ENCODE data around the gene HECTD4.
A peak's percentile ranks its signal among the peaks of the same experiment; 100 is the strongest.

HECTD4 gene

GRCh38 chr12:112183141-112184021 is 198.8 kb downstream of the HECTD4 start:
- Histone ChIP-seq H3K9me3 (ENCODE audit: control insufficient read depth, low read length) (no peaks in the 10 kb centered on the region), H3K4me1 (ENCODE audit: control insufficient read depth, insufficient read depth, low read length) (peaks cover 14% of the 10 kb centered on the region), H3K27me3 (replicated peaks; ENCODE audit: control insufficient read depth, insufficient read depth, low read length) (no peaks in the 10 kb centered on the region), H3K4me3 (ENCODE audit: low read length) (no peak overlapping the region), H3K9ac (ENCODE audit: low read length) (peak overlapping the region; percentile 0), H3K36me3 (ENCODE audit: control insufficient read depth, insufficient read depth, low read length, severe bottlenecking) (peaks cover 44% of the 10 kb centered on the region)
- DNase-seq (ENCODE audit: low read depth), result peak; percentile 7

DNA sequence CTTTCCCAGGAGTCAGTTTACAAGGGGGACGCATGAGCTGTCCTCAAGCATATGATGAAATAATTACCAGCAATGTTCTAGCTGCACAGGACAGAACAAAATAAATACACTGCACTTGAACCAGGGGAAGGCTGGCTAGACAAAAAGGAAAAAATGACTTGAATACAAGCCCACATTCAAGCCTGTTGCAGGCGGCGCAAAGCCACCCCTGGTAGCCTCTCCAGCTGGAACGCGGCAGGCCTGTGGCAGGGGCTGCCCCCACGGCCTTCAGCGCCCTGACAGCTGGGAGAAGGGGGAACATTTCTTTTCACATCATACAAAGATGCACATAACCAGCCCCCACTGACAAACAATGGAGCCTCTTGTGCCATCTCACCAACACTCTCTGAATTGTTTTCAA is 199.7 kb downstream of the HECTD4 start:
- Histone ChIP-seq H3K9ac (ENCODE audit: low read length) (no peak overlapping the region), H3K36me3 (ENCODE audit: control insufficient read depth, insufficient read depth, low read length, severe bottlenecking) (peaks cover 46% of the 10 kb centered on the region), H3K4me3 (ENCODE audit: low read length) (no peak overlapping the region), H3K9me3 (ENCODE audit: control insufficient read depth, low read length) (no peaks in the 10 kb centered on the region), H3K4me1 (ENCODE audit: control insufficient read depth, insufficient read depth, low read length) (peaks cover 14% of the 10 kb centered on the region), H3K27me3 (replicated peaks; ENCODE audit: control insufficient read depth, insufficient read depth, low read length) (no peaks in the 10 kb centered on the region)
- no peak for DNase-seq (ENCODE audit: low read depth)

GRCh38 chr12:112180422-112180821 is 201.8 kb downstream of the HECTD4 start:
- Histone ChIP-seq H3K9ac (ENCODE audit: low read length) (no peak overlapping the region), H3K9me3 (ENCODE audit: control insufficient read depth, low read length) (no peaks in the 10 kb centered on the region), H3K36me3 (ENCODE audit: control insufficient read depth, insufficient read depth, low read length, severe bottlenecking) (peaks cover 60% of the 10 kb centered on the region), H3K27me3 (replicated peaks; ENCODE audit: control insufficient read depth, insufficient read depth, low read length) (no peaks in the 10 kb centered on the region), H3K4me3 (ENCODE audit: low read length) (no peak overlapping the region), H3K4me1 (ENCODE audit: control insufficient read depth, insufficient read depth, low read length) (peaks cover 16% of the 10 kb centered on the region)
- no peak for DNase-seq (ENCODE audit: low read depth)

DNA sequence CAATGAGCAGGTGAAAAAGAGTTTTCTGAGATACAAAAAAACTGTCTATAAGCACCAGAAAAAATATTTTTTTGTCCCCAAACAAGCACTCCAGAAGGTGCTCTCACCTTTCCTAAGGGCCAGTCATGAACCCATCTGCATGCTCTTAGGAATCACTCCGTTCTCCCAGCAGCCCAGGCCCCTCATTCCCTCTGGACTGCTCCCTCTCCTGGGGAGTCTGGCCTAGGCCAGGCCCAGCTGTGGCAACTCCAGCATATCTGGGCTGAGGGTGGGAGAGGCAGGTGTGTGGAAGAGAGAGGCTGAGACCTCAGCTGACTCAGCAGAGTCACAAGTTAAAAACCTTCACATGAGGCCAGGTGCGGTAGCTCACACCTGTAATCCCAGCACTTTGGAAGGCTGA is 202.3 kb downstream of the HECTD4 start:
- Histone ChIP-seq H3K9ac (ENCODE audit: low read length) (no peak overlapping the region), H3K4me3 (ENCODE audit: low read length) (no peak overlapping the region), H3K4me1 (ENCODE audit: control insufficient read depth, insufficient read depth, low read length) (peaks cover 19% of the 10 kb centered on the region), H3K9me3 (ENCODE audit: control insufficient read depth, low read length) (no peaks in the 10 kb centered on the region), H3K27me3 (replicated peaks; ENCODE audit: control insufficient read depth, insufficient read depth, low read length) (no peaks in the 10 kb centered on the region), H3K36me3 (ENCODE audit: control insufficient read depth, insufficient read depth, low read length, severe bottlenecking) (peaks cover 64% of the 10 kb centered on the region)
- no peak for DNase-seq (ENCODE audit: low read depth)

DNA sequence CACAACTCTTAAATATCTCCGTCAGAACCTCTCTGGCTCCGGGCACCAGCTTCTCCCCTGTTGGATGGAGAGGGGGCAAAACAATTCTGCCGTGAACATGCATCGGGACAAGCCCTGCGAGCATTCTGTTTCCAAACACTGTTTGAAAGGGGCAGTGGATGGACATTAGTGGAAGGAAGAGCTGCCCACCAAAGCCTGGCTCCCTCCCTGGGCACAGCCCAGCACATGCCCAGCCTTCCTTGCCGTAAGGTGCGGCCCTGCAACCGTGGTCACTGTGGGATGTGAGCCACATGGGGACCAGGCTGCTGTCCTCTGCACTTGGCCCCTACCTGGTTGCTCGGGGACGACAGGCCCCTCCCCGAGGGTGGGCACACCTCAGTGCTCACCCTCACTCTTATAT is 202.9 kb downstream of the HECTD4 start:
- H3K4me1 ChIP-seq (ENCODE audit: control insufficient read depth, insufficient read depth, low read length), result peaks cover 19% of the 10 kb centered on the region
- H3K27me3 ChIP-seq (replicated peaks; ENCODE audit: control insufficient read depth, insufficient read depth, low read length), result no peaks in the 10 kb centered on the region
- no peak for DNase-seq (ENCODE audit: low read depth)
- no peak overlapping the region for H3K4me3 ChIP-seq (ENCODE audit: low read length)
- H3K36me3 ChIP-seq (ENCODE audit: control insufficient read depth, insufficient read depth, low read length, severe bottlenecking), result peaks cover 61% of the 10 kb centered on the region
- no peak overlapping the region for H3K9ac ChIP-seq (ENCODE audit: low read length)
- no peaks in the 10 kb centered on the region for H3K9me3 ChIP-seq (ENCODE audit: control insufficient read depth, low read length)

GRCh38 chr12:112178796-112179195 is 203.4 kb downstream of the HECTD4 start:
- Histone ChIP-seq H3K9me3 (ENCODE audit: control insufficient read depth, low read length) (no peaks in the 10 kb centered on the region), H3K4me3 (ENCODE audit: low read length) (no peak overlapping the region), H3K4me1 (ENCODE audit: control insufficient read depth, insufficient read depth, low read length) (peaks cover 19% of the 10 kb centered on the region), H3K36me3 (ENCODE audit: control insufficient read depth, insufficient read depth, low read length, severe bottlenecking) (peaks cover 56% of the 10 kb centered on the region), H3K9ac (ENCODE audit: low read length) (no peak overlapping the region), H3K27me3 (replicated peaks; ENCODE audit: control insufficient read depth, insufficient read depth, low read length) (no peaks in the 10 kb centered on the region)
- DNase-seq (ENCODE audit: low read depth), result no peak

DNA sequence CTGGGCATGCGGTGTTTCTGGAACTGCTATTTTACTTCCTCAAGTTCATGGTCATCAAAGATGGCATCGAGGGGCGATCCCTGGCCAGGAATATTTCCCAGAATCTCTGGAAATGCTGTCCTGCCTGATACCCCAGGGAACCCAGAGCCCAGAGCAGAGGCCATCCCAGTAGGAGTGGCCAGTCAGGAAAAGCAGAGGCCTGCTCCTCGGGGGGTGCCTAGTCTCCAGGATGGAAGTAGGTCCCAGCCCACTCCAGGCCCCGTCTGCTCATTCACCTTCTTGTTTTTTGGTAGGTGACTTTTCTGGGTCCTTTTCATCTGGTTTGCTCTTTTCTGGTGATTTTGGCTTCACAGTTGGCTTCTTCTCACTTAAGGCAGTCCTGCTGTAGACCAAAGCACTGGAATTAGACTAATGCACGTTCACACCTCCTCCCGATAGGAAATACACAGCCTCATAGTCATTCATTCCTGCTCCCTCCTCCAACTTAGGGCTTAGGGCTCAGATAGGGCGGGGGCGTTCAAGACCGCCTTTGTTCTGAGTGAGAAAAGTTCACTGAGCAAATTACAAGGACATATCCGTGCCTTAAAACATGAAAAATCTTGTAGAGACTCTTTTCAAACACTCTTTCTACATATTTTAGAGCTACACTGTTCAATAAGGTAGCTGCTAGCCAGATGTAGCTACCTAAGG is 205.8 kb downstream of the HECTD4 start:
- Histone ChIP-seq H3K27me3 (replicated peaks; ENCODE audit: control insufficient read depth, insufficient read depth, low read length) (no peaks in the 10 kb centered on the region), H3K9me3 (ENCODE audit: control insufficient read depth, low read length) (no peaks in the 10 kb centered on the region), H3K4me3 (ENCODE audit: low read length) (no peak overlapping the region), H3K4me1 (ENCODE audit: control insufficient read depth, insufficient read depth, low read length) (peaks cover 8% of the 10 kb centered on the region), H3K36me3 (ENCODE audit: control insufficient read depth, insufficient read depth, low read length, severe bottlenecking) (peaks cover 60% of the 10 kb centered on the region), H3K9ac (ENCODE audit: low read length) (no peak overlapping the region)
- DNase-seq (ENCODE audit: low read depth), result no peak

DNA sequence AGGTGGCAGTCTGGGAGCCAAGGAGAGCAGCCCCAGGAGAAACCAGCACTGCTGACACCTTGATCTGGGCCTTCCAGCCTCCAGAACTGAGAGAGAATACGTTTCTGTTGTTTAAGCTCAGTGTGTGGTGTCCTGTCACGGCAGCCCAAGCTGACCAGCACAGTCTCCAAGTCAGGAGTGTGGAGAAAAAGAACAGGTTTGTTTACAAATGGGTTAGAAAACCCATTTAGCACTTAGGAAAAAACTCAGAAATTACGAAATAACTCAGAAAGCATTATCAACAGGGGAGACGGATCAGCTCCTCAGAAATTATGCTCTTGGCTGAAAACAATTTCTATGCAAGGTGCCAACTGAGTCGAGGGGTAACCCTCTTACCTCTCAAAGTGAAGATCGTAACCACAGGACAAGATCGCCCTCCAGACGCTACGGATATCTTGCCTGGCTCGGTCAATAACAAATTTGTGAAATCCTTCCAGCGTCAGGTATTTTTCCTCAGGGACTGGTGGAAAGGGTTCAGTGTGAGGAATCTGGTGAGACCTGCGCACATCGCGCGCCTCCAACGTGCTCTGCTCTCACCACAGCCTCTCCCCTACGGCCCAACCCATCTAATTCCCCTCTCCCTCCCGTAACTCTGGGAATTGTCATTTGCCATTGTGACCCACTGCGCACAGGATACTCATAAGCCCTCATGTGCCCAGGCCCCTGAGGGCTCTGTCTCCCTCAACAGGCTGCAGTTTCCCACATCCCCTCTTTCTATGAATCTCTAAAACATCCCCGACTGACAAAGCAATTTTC is 206.7 kb downstream of the HECTD4 start:
- no peaks in the 10 kb centered on the region for H3K27me3 ChIP-seq (replicated peaks; ENCODE audit: control insufficient read depth, insufficient read depth, low read length)
- no peak overlapping the region for H3K9ac ChIP-seq (ENCODE audit: low read length)
- no peak overlapping the region for H3K4me3 ChIP-seq (ENCODE audit: low read length)
- no peaks in the 10 kb centered on the region for H3K9me3 ChIP-seq (ENCODE audit: control insufficient read depth, low read length)
- peaks cover 61% of the 10 kb centered on the region for H3K36me3 ChIP-seq (ENCODE audit: control insufficient read depth, insufficient read depth, low read length, severe bottlenecking)
- DNase-seq (ENCODE audit: low read depth), result no peak
- peaks cover 12% of the 10 kb centered on the region for H3K4me1 ChIP-seq (ENCODE audit: control insufficient read depth, insufficient read depth, low read length)

DNA sequence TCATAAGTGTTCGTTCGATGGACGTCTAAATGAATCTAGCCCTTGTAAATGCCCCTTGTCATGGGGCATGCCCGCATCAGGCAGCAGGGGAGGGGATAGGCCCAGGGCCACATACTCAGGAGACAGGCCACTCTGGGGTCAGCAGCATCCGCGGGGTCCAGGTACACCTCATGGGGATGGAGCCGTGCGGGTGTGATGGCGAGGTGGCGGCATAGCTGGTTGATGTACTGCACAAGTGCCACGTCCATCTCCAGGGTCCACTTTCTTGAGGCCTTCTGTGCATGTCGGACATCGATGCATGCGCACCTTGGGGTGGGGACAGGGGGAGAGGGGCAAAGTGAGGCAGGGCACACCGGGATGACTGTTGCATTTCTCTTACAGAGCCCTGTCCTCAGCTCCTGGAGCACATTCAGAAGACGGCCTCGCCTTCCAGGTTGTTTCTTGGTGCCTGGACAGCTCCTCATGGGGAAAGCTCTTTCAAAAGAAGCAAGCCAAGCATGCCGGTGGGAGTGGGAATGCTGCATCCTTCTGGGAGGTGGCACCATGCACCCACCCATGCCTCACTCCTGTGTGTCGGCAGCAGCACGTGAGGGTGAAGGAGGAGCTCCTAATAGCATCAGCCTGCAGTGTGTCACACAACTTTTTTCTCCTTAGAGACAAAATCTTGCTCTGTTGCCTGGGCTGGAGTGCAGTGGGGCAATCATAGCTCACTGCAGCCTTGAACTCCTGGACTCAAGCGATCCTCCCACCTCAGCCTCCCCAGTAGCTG is 209.5 kb downstream of the HECTD4 start:
- Histone ChIP-seq H3K36me3 (ENCODE audit: control insufficient read depth, insufficient read depth, low read length, severe bottlenecking) (peaks cover 41% of the 10 kb centered on the region), H3K27me3 (replicated peaks; ENCODE audit: control insufficient read depth, insufficient read depth, low read length) (no peaks in the 10 kb centered on the region), H3K9ac (ENCODE audit: low read length) (no peak overlapping the region), H3K9me3 (ENCODE audit: control insufficient read depth, low read length) (no peaks in the 10 kb centered on the region), H3K4me1 (ENCODE audit: control insufficient read depth, insufficient read depth, low read length) (peaks cover 12% of the 10 kb centered on the region), H3K4me3 (ENCODE audit: low read length) (no peak overlapping the region)
- DNase-seq (ENCODE audit: low read depth), result no peak

GRCh38 chr12:112170971-112171596 is 211.1 kb downstream of the HECTD4 start:
- Histone ChIP-seq H3K36me3 (ENCODE audit: control insufficient read depth, insufficient read depth, low read length, severe bottlenecking) (peaks cover 34% of the 10 kb centered on the region), H3K9ac (ENCODE audit: low read length) (no peak overlapping the region), H3K4me1 (ENCODE audit: control insufficient read depth, insufficient read depth, low read length) (peaks cover 8% of the 10 kb centered on the region), H3K27me3 (replicated peaks; ENCODE audit: control insufficient read depth, insufficient read depth, low read length) (no peaks in the 10 kb centered on the region), H3K9me3 (ENCODE audit: control insufficient read depth, low read length) (no peaks in the 10 kb centered on the region), H3K4me3 (ENCODE audit: low read length) (no peak overlapping the region)
- no peak for DNase-seq (ENCODE audit: low read depth)

Data from adipocyte (in vitro differentiated cells).